Measurements from ENCODE around the gene MFSD12.
"Not testable (repeated sequence)": the region's sequence is repeated elsewhere in the genome, so short reads cannot be mapped to it uniquely, and the experiment has no call there.

The MFSD12 gene

GRCh38 chr19:3509566-3509989 is 47.8 kb downstream of the MFSD12 start:
- TF ChIP-seq CTCF (IDR thresholded peaks at IDR 0.05; ENCODE audit: borderline replicate concordance, insufficient read depth, low read depth, low read length): no peak
- no peak overlapping the region for H3K4me3 ChIP-seq (ENCODE audit: low read depth, low read length)

GRCh38 chr19:3508771-3509535 is 48.4 kb downstream of the MFSD12 start:
- H3K4me3 ChIP-seq (ENCODE audit: low read depth, low read length): no peak overlapping the region
- TF ChIP-seq CTCF (IDR thresholded peaks at IDR 0.05; ENCODE audit: borderline replicate concordance, insufficient read depth, low read depth, low read length): no peak

DNA sequence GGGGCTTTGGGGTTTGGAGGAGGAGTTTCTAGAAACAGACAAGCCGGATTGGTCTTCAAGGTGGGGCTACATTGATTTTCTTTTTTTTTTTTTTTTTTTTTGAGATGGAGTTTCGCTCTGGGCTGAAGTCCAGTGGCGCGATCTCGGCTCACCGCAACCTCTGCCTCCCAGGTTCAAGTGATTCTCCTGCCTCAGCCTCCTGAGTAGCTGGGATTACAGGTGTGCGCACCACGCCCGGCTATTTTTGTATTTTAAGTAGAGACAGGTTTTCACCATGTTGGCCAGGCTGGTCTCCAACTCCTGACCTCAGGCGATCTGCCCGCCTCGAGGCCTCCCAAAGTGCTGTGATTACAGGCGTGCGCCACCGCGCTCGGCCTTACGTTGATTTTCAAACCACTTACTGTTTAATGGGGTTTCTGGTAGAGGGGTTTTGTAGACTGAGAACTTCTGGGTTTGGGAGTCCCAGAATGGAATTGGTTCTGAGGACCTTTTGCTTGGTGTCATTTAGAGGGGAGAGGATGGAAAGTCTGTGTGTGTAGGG is 49.2 kb downstream of the MFSD12 start:
- H3K4me3 ChIP-seq (ENCODE audit: low read depth, low read length): not testable (repeated sequence)

DNA sequence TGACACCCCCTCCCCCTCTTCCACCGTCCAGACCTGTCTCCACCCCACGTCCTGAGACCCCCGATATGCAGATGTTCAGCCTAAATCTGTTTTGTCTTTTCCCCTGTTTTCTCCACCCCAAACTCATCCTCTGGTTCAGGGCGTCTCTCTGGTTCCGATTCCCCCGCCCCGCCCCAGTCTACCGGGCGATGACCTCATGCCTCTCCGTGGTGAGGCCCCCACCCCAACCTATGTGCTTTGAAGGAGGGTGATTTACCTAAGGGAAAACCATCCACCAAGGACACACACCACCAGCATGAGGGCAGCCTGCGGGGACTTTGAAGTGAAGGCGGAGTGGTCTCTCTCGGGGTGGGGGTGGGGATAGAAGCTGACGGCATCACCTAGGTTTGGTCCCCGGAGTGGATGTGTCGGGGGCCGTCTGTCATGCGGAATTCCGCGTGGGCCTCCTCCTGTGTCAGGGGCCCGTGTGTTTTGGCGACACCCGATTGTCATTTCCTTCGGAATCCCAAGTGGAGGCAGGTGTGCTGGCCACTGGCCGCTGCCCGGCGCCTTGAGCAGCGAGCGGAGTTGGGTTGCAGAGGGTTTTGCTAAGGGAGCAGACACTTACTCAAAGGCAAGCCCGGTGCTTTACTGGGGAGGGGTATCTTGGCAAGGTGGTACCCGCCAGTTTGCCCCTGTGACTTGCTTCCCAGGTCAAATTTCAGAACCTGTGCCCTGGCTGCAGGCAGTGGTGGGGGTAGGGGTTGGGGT is 49.8 kb downstream of the MFSD12 start:
- peak overlapping the region; percentile 85 for H3K4me3 ChIP-seq (ENCODE audit: low read depth, low read length)
- TF ChIP-seq CTCF (IDR thresholded peaks at IDR 0.05; ENCODE audit: borderline replicate concordance, insufficient read depth, low read depth, low read length): no peak

- no peak for TF ChIP-seq CTCF (IDR thresholded peaks at IDR 0.05; ENCODE audit: borderline replicate concordance, insufficient read depth, low read depth, low read length)
- peak overlapping the region; percentile 85 for H3K4me3 ChIP-seq (ENCODE audit: low read depth, low read length)
These were observed 50.7 kb downstream of the MFSD12 start for GRCh38 chr19:3506384-3507340.

- 0 out of 2 replicates have a peak, but pooled peaks have one; percentile 3 for TF ChIP-seq CTCF (IDR thresholded peaks at IDR 0.05; ENCODE audit: borderline replicate concordance, insufficient read depth, low read depth, low read length)
- peak within 1 kb of the TSS; percentile 86 for H3K4me3 ChIP-seq (ENCODE audit: low read depth, low read length)
These were observed 51.6 kb downstream of the MFSD12 start, which contains the start of gene FZR1 for GRCh38 chr19:3505598-3506383. Gene FZR1, plus strand, starts transcription at chr19:3506311. Its CDS starts 16,679 bp downstream, at chr19:3522990.

Measured in GM12875 (cell line).